Kidney (tissue), 14 donors: ENCODE measurements around the gene TIGD6. TPM values are rescaled to one million over a fixed set of nuclear protein-coding genes. Genes with fewer than 3 reads are reported as not detected.

Experiments
- DNase-seq, 5 donors: peaks; one replicate each; pipeline ENCODE4 v3.0.0-alpha.2; 2013 to 2020
- FAIRE-seq: peaks from 2 replicates; lab custom pipeline; 2012; peaks lifted over from hg19 to GRCh38; lab: Jason Lieb, UNC
- H3K27ac ChIP-seq, 2 donors: one replicate each; pipeline ENCODE4 v1.7.0; 2013; ENCODE audit warnings: low read depth in 2 of 2, low read length in 2 of 2, inconsistent platforms in 1 of 2
- H3K27me3 ChIP-seq: one replicate; pipeline ENCODE4 v1.7.1; 2013; ENCODE audit warnings: low read length, inconsistent platforms; ENCODE audit not compliant: control insufficient read depth, insufficient read depth
- H3K36me3 ChIP-seq, 3 donors: one replicate each; pipeline versions ENCODE4 v1.7.0 to v1.7.1; 2013; ENCODE audit warnings: low read length in 3 of 3, control low read depth in 1 of 3, inconsistent platforms in 1 of 3; ENCODE audit not compliant: insufficient read depth in 3 of 3, control insufficient read depth in 2 of 3
- H3K4me1 ChIP-seq, 3 donors: one replicate each; pipeline versions ENCODE4 v1.7.0 to v1.7.1; 2013; ENCODE audit warnings: low read length in 3 of 3, inconsistent platforms in 1 of 3, low read depth in 1 of 3; ENCODE audit not compliant: control insufficient read depth in 2 of 3, insufficient read depth in 2 of 3
- H3K4me3 ChIP-seq, 3 donors: one replicate each; pipeline versions ENCODE4 v1.7.0 to v1.8.1; 2013; ENCODE audit warnings: low read length in 3 of 3, control low read depth in 1 of 3, inconsistent platforms in 1 of 3
- H3K9ac ChIP-seq, 3 donors: one replicate each; pipeline versions ENCODE4 v1.7.0 to v1.7.1; 2013; ENCODE audit warnings: low read length in 3 of 3, control low read depth in 1 of 3, inconsistent platforms in 1 of 3
- H3K9me3 ChIP-seq, 3 donors: one replicate each; pipeline versions ENCODE4 v1.7.0 to v1.7.1; 2013; ENCODE audit warnings: low read length in 3 of 3, control low read depth in 1 of 3, inconsistent platforms in 1 of 3; ENCODE audit not compliant: control insufficient read depth in 2 of 3, insufficient read depth in 1 of 3
- CTCF ChIP-seq: IDR thresholded peaks from 3 replicates; pipeline ENCODE4 v1.5.1; 2012; ENCODE audit warnings: mild to moderate bottlenecking, moderate library complexity, borderline replicate concordance; ENCODE audit not compliant: insufficient read depth; ENCODE audit errors: extremely low read depth
- intact Hi-C: fragments of 100-400 bp; cut with DNase I; formaldehyde crosslinking; loops from one replicate; pipeline ENCODE4 v1.11.1; 2022
- polyA plus RNA-seq: library from polyadenylated mRNA; stranded (reverse); fragments of 350-450 nt; fragmentation: Illumina TruSeq; extraction: RNeasy Lipid Tissue Mini Kit (QIAGEN cat#74804); gene quantifications from one replicate; pipeline ENCODE4 v1.2.3, GENCODE V29; 2014; ENCODE audit warnings: low read depth, low replicate concordance; ENCODE audit not compliant: insufficient read depth
- total RNA-seq: library from RNA; stranded (reverse); fragmentation: NEBNext Ultra II Directional; extraction: Animal tissue kit (Norgen Biotek cat#: 25700); gene quantifications from one replicate; pipeline ENCODE4 v1.2.1, GENCODE V29; 2021
- donor health status: control.
- donor health status: control.
- donor health status: control.
- donor health status: control.
- donor health status: control.
- donor health status: DM: yes; HTN: yes; CAD: no.
- donor health status: Normal renal cell carcinoma (clear cell type).

Gene TIGD6
- total and polyA plus RNA-seq, 2 donors from 2014 or later: 6.0 to 7.0 TPM

GRCh38 chr5:149993471-149993870 is 7.0 kb downstream of the TIGD6 start:
- Histone ChIP-seq H3K27me3 (no peaks in the 10 kb centered on the region), H3K36me3 (peaks cover 0 to 12% (median 3%) of the 10 kb centered on the region in 3 donors), H3K4me1 (no peaks in the 10 kb centered on the region), H3K27ac (no peak overlapping the region), H3K9me3 (no peaks in the 10 kb centered on the region), H3K4me3 (no peak overlapping the region), H3K9ac (no peak overlapping the region)
- DNase-seq (no peak), FAIRE-seq (no peak)
- intact Hi-C loops: loop anchor here (10.0 kb wide), 1 partner anchor 359 kb away; no protein-coding TSS in a partner anchor
- TF ChIP-seq CTCF: no peak

GRCh38 chr5:149990518-149991376 is 9.7 kb downstream of the TIGD6 start:
- H3K36me3 ChIP-seq: peaks cover 0 to 9% (median 3%) of the 10 kb centered on the region in 3 donors
- no peak overlapping the region for H3K9ac ChIP-seq
- no peaks in the 10 kb centered on the region for H3K4me1 ChIP-seq
- peak; percentile 90 for FAIRE-seq
- peak; percentile 97 for TF ChIP-seq CTCF
- no peak overlapping the region for H3K4me3 ChIP-seq
- intact Hi-C loops: loop anchor here (10.0 kb wide), 1 partner anchor 356 kb away; no protein-coding TSS in a partner anchor
- no peaks in the 10 kb centered on the region for H3K27me3 ChIP-seq
- no peak overlapping the region for H3K27ac ChIP-seq
- no peaks in the 10 kb centered on the region for H3K9me3 ChIP-seq
- peak in 4 of 5 donors; percentile 78 to 93 (median 83) for DNase-seq

- Histone ChIP-seq H3K27me3 (no peaks in the 10 kb centered on the region), H3K9ac (no peak overlapping the region), H3K4me1 (no peaks in the 10 kb centered on the region), H3K27ac (no peak overlapping the region), H3K4me3 (no peak overlapping the region), H3K36me3 (no peaks in the 10 kb centered on the region), H3K9me3 (no peaks in the 10 kb centered on the region)
- intact Hi-C loops: no loop called here
- DNase-seq: no peak
- TF ChIP-seq CTCF: no peak
- no peak for FAIRE-seq
These were observed 12.3 kb downstream of the TIGD6 start for GRCh38 chr5:149988126-149988525.
